Activated T-cell treated with anti-CD3 and anti-CD28 coated beads, Interleukin-2, amount 50 U/mL, for 4 hours (primary cell): ENCODE measurements around the gene CHCHD6. TPM values are rescaled to one million over a fixed set of nuclear protein-coding genes. Genes with fewer than 3 reads are reported as not detected.
A peak's percentile ranks its signal among the peaks of the same experiment; 100 is the strongest.

Experiments used
- ATAC-seq, 2 donors: fragments of 200-7000 bp; cut with Tn5 transposase; one replicate each; pipeline ENCODE4 v1.10.0; 2021
- DNase-seq: peaks from one replicate; pipeline ENCODE4 v3.0.0-alpha.2; 2020
- H3K27me3 Mint-ChIP-seq: one replicate; pipeline ENCODE4 v1.8.0; 2021; ENCODE audit warnings: low read depth, mixed read lengths
- H3K36me3 Mint-ChIP-seq: one replicate; pipeline ENCODE4 v1.8.0; 2022; ENCODE audit warnings: mixed read lengths; ENCODE audit not compliant: insufficient read depth
- H3K4me1 Mint-ChIP-seq: one replicate; pipeline ENCODE4 v1.8.0; 2021; ENCODE audit warnings: low read depth, mixed read lengths
- H3K4me3 Mint-ChIP-seq: one replicate; pipeline ENCODE4 v1.8.0; 2021; ENCODE audit warnings: mild to moderate bottlenecking, moderate library complexity, mixed read lengths
- H3K9me3 Mint-ChIP-seq: one replicate; pipeline ENCODE4 v1.8.0; 2021; ENCODE audit warnings: mixed read lengths
- total RNA-seq, 3 donors: library from RNA; stranded (reverse); gene quantifications; one replicate each; pipeline ENCODE4 v1.2.1, GENCODE V29; 2021

The CHCHD6 gene
- total RNA-seq, 3 donors from 2014 or later = 17.9 to 23.6 (median 21.4) TPM

- Mint-ChIP-seq H3K36me3 (no peaks in the 10 kb centered on the region), H3K9me3 (no peaks in the 10 kb centered on the region), H3K4me3 (no peak overlapping the region), H3K27me3 (peaks cover 21% of the 10 kb centered on the region), H3K4me1 (peaks cover 4% of the 10 kb centered on the region)
- ATAC-seq (no peak), DNase-seq (no peak)
These were observed 24.0 kb upstream of the CHCHD6 start for GRCh38 chr3:126679831-126680666.

GRCh38 chr3:126680667-126681055 is 23.4 kb upstream of the CHCHD6 start:
- Mint-ChIP-seq H3K9me3 (no peaks in the 10 kb centered on the region), H3K4me1 (peaks cover 4% of the 10 kb centered on the region), H3K4me3 (no peak overlapping the region), H3K27me3 (peaks cover 21% of the 10 kb centered on the region), H3K36me3 (no peaks in the 10 kb centered on the region)
- ATAC-seq (no peak), DNase-seq (no peak)

GRCh38 chr3:126682009-126682408 is 22.0 kb upstream of the CHCHD6 start:
- peaks cover 13% of the 10 kb centered on the region for H3K27me3 Mint-ChIP-seq
- H3K4me1 Mint-ChIP-seq = peaks cover 4% of the 10 kb centered on the region
- H3K4me3 Mint-ChIP-seq = no peak overlapping the region
- no peaks in the 10 kb centered on the region for H3K36me3 Mint-ChIP-seq
- H3K9me3 Mint-ChIP-seq = no peaks in the 10 kb centered on the region
- ATAC-seq (no peak), DNase-seq (no peak)

GRCh38 chr3:126683069-126683468 is 21.0 kb upstream of the CHCHD6 start:
- no peaks in the 10 kb centered on the region for H3K36me3 Mint-ChIP-seq
- ATAC-seq = no peak
- peaks cover 9% of the 10 kb centered on the region for H3K27me3 Mint-ChIP-seq
- DNase-seq = no peak
- no peaks in the 10 kb centered on the region for H3K9me3 Mint-ChIP-seq
- no peak overlapping the region for H3K4me3 Mint-ChIP-seq
- peaks cover 4% of the 10 kb centered on the region for H3K4me1 Mint-ChIP-seq

GRCh38 chr3:126684218-126684751 is 19.8 kb upstream of the CHCHD6 start:
- no peak for DNase-seq
- Mint-ChIP-seq H3K4me1 (no peaks in the 10 kb centered on the region), H3K36me3 (no peaks in the 10 kb centered on the region), H3K9me3 (no peaks in the 10 kb centered on the region), H3K27me3 (peaks cover 2% of the 10 kb centered on the region), H3K4me3 (no peak overlapping the region)
- no peak for ATAC-seq

- DNase-seq = no peak
- Mint-ChIP-seq H3K36me3 (no peaks in the 10 kb centered on the region), H3K4me3 (no peak overlapping the region), H3K27me3 (peaks cover 4% of the 10 kb centered on the region), H3K4me1 (no peaks in the 10 kb centered on the region), H3K9me3 (no peaks in the 10 kb centered on the region)
- no peak for ATAC-seq
These were observed 19.0 kb upstream of the CHCHD6 start for GRCh38 chr3:126685021-126685420.

GRCh38 chr3:126685493-126685892 is 18.5 kb upstream of the CHCHD6 start:
- no peaks in the 10 kb centered on the region for H3K4me1 Mint-ChIP-seq
- DNase-seq = no peak

GRCh38 chr3:126691765-126692164 is 12.3 kb upstream of the CHCHD6 start:
- H3K4me1 Mint-ChIP-seq = no peaks in the 10 kb centered on the region

More at GRCh38 chr3:126685493-126685892, 18.5 kb upstream of the CHCHD6 start:
- ATAC-seq = no peak
- Mint-ChIP-seq H3K4me3 (no peak overlapping the region), H3K36me3 (no peaks in the 10 kb centered on the region), H3K27me3 (peaks cover 4% of the 10 kb centered on the region), H3K9me3 (no peaks in the 10 kb centered on the region)

GRCh38 chr3:126692858-126693257 is 11.2 kb upstream of the CHCHD6 start:
- no peaks in the 10 kb centered on the region for H3K36me3 Mint-ChIP-seq
- ATAC-seq (no peak), DNase-seq (no peak)
- no peak overlapping the region for H3K4me3 Mint-ChIP-seq
- H3K4me1 Mint-ChIP-seq = no peaks in the 10 kb centered on the region
- no peaks in the 10 kb centered on the region for H3K9me3 Mint-ChIP-seq
- H3K27me3 Mint-ChIP-seq = peaks cover 29% of the 10 kb centered on the region

More at GRCh38 chr3:126691765-126692164, 12.3 kb upstream of the CHCHD6 start:
- Mint-ChIP-seq H3K36me3 (no peaks in the 10 kb centered on the region), H3K4me3 (no peak overlapping the region), H3K27me3 (peaks cover 23% of the 10 kb centered on the region), H3K9me3 (no peaks in the 10 kb centered on the region)
- DNase-seq (no peak), ATAC-seq (no peak)

- DNase-seq (no peak), ATAC-seq (no peak)
- Mint-ChIP-seq H3K9me3 (no peaks in the 10 kb centered on the region), H3K4me3 (no peak overlapping the region), H3K4me1 (no peaks in the 10 kb centered on the region), H3K27me3 (peaks cover 36% of the 10 kb centered on the region), H3K36me3 (no peaks in the 10 kb centered on the region)
These were observed 10.1 kb upstream of the CHCHD6 start for GRCh38 chr3:126693921-126694320.

- H3K4me1 Mint-ChIP-seq = no peaks in the 10 kb centered on the region
- H3K36me3 Mint-ChIP-seq = no peaks in the 10 kb centered on the region
- H3K9me3 Mint-ChIP-seq = no peaks in the 10 kb centered on the region
- no peak overlapping the region for H3K4me3 Mint-ChIP-seq
- ATAC-seq = no peak
- peaks cover 28% of the 10 kb centered on the region for H3K27me3 Mint-ChIP-seq
- DNase-seq = no peak
These were observed 7.3 kb upstream of the CHCHD6 start for GRCh38 chr3:126696701-126697267.

- ATAC-seq (no peak), DNase-seq (no peak)
- H3K4me3 Mint-ChIP-seq = no peak overlapping the region
- no peaks in the 10 kb centered on the region for H3K36me3 Mint-ChIP-seq
- peaks cover 33% of the 10 kb centered on the region for H3K27me3 Mint-ChIP-seq
- no peaks in the 10 kb centered on the region for H3K9me3 Mint-ChIP-seq
- H3K4me1 Mint-ChIP-seq = peaks cover 9% of the 10 kb centered on the region
These were observed 5.0 kb upstream of the CHCHD6 start for GRCh38 chr3:126699011-126699410.

GRCh38 chr3:126704494-126705214 is 614 bp downstream of the CHCHD6 start:
- peaks cover 5% of the 10 kb centered on the region for H3K27me3 Mint-ChIP-seq
- no peaks in the 10 kb centered on the region for H3K9me3 Mint-ChIP-seq
- ATAC-seq (no peak), DNase-seq (peak; percentile 8)
- peaks cover 11% of the 10 kb centered on the region for H3K36me3 Mint-ChIP-seq
- peak overlapping the region; percentile 93 for H3K4me3 Mint-ChIP-seq
- peaks cover 24% of the 10 kb centered on the region for H3K4me1 Mint-ChIP-seq

- H3K4me3 Mint-ChIP-seq = no peak overlapping the region
- DNase-seq (no peak), ATAC-seq (no peak)
- peaks cover 5% of the 10 kb centered on the region for H3K27me3 Mint-ChIP-seq
- H3K4me1 Mint-ChIP-seq = peaks cover 24% of the 10 kb centered on the region
- H3K9me3 Mint-ChIP-seq = no peaks in the 10 kb centered on the region
- H3K36me3 Mint-ChIP-seq = peaks cover 12% of the 10 kb centered on the region
These were observed 2.6 kb downstream of the CHCHD6 start for GRCh38 chr3:126706631-126707030.
